ENCODE measurements around the gene SMG7.

The SMG7 gene

DNA sequence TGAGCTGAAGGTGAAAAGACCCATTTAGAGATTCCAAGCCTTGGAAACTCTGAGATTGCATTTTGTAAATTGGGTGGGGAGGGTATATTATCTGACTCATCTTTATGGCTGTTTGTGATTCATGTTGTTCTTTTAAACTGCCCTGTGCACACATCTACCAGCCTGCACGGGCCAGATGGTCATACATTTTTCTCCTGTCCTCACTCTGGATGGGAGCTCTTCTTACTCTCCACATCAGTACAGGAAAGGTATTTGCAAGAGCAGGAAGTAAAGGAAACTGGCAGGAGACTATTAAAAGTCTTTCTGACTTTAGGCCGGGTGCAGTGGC is 39.8 kb upstream of the SMG7 start:
- H3K27ac ChIP-seq, result no peak overlapping the region
- TF ChIP-seq, protein P1, sequence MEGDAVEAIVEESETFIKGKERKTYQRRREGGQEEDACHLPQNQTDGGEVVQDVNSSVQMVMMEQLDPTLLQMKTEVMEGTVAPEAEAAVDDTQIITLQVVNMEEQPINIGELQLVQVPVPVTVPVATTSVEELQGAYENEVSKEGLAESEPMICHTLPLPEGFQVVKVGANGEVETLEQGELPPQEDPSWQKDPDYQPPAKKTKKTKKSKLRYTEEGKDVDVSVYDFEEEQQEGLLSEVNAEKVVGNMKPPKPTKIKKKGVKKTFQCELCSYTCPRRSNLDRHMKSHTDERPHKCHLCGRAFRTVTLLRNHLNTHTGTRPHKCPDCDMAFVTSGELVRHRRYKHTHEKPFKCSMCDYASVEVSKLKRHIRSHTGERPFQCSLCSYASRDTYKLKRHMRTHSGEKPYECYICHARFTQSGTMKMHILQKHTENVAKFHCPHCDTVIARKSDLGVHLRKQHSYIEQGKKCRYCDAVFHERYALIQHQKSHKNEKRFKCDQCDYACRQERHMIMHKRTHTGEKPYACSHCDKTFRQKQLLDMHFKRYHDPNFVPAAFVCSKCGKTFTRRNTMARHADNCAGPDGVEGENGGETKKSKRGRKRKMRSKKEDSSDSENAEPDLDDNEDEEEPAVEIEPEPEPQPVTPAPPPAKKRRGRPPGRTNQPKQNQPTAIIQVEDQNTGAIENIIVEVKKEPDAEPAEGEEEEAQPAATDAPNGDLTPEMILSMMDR (IDR thresholded peaks at IDR 0.05), result no peak
- no peaks in the 10 kb centered on the region for H3K9me3 ChIP-seq
- peaks cover 59% of the 10 kb centered on the region for H3K27me3 ChIP-seq
- H3K4me1 ChIP-seq (ENCODE audit: control insufficient read depth in 1 of 2, insufficient read depth in 1 of 2, low read depth in 1 of 2, low read length in 1 of 2), result no peaks in the 10 kb centered on the region
- no peak overlapping the region for H3K4me3 ChIP-seq (ENCODE audit: low read depth in 1 of 2, low read length in 1 of 2)
- no peaks in the 10 kb centered on the region for H3K36me3 ChIP-seq

DNA sequence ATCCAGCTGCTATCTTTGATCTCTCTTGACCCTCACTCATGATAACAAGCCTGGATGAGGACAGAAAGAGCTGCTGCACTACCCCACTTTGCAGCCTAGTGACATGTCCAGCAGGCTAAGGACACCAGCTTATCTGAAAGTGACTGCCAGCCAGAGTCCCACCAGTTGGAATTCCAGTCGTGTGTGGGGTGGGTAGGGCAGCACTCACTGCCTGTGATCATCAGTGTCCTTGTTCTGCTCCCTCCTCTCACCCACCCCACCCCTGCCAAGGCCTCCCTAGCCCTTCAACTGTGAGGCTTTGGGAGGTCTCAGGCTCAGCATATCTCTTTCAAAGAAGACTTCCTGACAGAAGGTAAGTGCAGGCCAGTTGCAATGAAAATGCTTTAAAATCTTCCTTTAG is 38.6 kb upstream of the SMG7 start:
- no peaks in the 10 kb centered on the region for H3K9me3 ChIP-seq
- H3K27ac ChIP-seq, result no peak overlapping the region
- no peaks in the 10 kb centered on the region for H3K4me1 ChIP-seq (ENCODE audit: control insufficient read depth in 1 of 2, insufficient read depth in 1 of 2, low read depth in 1 of 2, low read length in 1 of 2)
- H3K36me3 ChIP-seq, result no peaks in the 10 kb centered on the region
- peaks cover 53% of the 10 kb centered on the region for H3K27me3 ChIP-seq
- TF ChIP-seq, protein P1 (IDR thresholded peaks at IDR 0.05), result no peak
- H3K4me3 ChIP-seq (ENCODE audit: low read depth in 1 of 2, low read length in 1 of 2), result no peak overlapping the region

DNA sequence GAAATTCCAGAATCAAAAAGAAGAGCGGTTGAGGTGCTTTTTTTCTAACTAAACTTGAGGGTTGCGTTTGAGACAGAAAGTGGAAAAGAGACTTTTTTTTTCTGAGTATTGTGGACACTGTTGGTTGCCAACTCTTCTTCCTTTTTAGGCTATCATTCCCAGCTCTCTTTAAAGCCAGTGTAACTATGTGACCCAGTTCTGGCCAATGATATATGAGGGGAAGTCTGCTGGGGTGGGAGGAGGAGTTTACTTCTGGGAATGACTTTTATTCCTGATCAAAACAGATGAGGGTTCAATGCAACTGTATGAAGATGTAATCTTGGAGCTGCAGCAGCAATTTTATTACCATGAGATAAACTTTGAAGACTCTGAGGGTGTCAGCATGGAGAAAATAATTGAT is 36.8 kb upstream of the SMG7 start:
- TF ChIP-seq, protein P1 (IDR thresholded peaks at IDR 0.05), result no peak
- Histone ChIP-seq H3K4me3 (ENCODE audit: low read depth in 1 of 2, low read length in 1 of 2) (no peak overlapping the region), H3K36me3 (no peaks in the 10 kb centered on the region), H3K27ac (no peak overlapping the region), H3K4me1 (ENCODE audit: control insufficient read depth in 1 of 2, insufficient read depth in 1 of 2, low read depth in 1 of 2, low read length in 1 of 2) (no peaks in the 10 kb centered on the region), H3K27me3 (peaks cover 55% of the 10 kb centered on the region), H3K9me3 (no peaks in the 10 kb centered on the region)

DNA sequence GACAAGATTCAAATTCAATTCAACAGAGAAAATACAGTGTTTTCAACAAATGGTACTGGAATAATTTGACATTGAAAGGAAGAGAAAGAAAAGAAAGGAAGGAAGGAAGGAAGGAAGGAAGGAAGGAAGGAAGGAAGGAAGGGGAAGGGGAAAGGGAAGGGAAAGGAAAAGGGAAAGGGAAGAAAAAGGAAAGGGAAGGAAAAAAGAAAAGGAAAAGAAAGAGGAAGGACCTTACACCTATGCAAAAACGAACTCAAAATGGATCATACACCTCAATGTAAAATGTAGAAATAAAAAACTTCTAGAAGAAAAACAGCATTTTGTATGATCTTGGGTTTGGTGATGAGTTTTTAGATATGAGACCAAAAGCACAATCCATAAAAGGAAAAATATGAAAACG is 34.2 kb upstream of the SMG7 start:
- Histone ChIP-seq H3K4me3 (ENCODE audit: low read depth in 1 of 2, low read length in 1 of 2) (no peak overlapping the region), H3K9me3 (no peaks in the 10 kb centered on the region), H3K27ac (no peak overlapping the region), H3K36me3 (no peaks in the 10 kb centered on the region), H3K27me3 (peaks cover 57% of the 10 kb centered on the region), H3K4me1 (ENCODE audit: control insufficient read depth in 1 of 2, insufficient read depth in 1 of 2, low read depth in 1 of 2, low read length in 1 of 2) (no peaks in the 10 kb centered on the region)
- TF ChIP-seq, protein P1 (IDR thresholded peaks at IDR 0.05), result no peak

DNA sequence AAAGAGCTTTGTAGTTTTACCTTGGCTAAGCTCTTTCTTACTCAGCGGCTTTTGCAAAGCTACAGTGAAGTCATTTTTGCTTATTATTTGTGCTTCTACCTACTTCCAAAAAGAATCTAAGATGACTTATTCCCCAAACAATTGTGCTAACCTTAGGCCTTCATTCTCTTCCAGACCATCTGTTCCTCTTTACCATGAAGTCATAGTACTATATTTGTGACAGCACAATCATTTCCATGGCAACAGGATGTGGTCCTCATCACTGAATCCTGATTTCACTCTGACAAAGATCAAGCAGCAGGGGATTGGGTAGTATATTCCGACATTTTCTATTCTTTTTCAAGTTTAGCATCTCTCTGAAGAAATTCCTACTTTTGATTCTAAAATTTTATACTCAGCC is 29.3 kb upstream of the SMG7 start:
- H3K4me3 ChIP-seq (ENCODE audit: low read depth in 1 of 2, low read length in 1 of 2), result no peak overlapping the region
- H3K9me3 ChIP-seq, result no peaks in the 10 kb centered on the region
- TF ChIP-seq, protein P1 (IDR thresholded peaks at IDR 0.05), result no peak
- no peak overlapping the region for H3K27ac ChIP-seq
- H3K4me1 ChIP-seq (ENCODE audit: control insufficient read depth in 1 of 2, insufficient read depth in 1 of 2, low read depth in 1 of 2, low read length in 1 of 2), result no peaks in the 10 kb centered on the region
- peaks cover 33% of the 10 kb centered on the region for H3K27me3 ChIP-seq
- no peaks in the 10 kb centered on the region for H3K36me3 ChIP-seq

DNA sequence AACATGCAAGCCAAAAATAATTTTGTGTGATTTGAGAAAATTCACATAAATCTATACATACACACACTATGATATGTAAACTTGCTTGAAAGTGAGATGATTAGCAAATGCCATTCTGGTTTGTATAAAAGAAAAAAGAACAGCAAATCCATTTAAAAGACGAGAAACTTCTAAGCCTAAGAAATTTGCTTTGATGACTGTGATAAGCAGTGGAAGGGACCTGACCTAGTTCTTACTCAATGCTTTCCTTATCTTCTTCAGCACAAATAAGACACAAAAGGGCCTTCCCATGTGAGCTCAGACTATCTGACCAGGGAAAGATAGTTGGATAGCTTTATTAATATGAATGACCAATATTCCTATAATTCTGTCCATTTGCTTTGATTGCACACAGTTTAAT is 28.8 kb upstream of the SMG7 start:
- H3K9me3 ChIP-seq, result no peaks in the 10 kb centered on the region
- TF ChIP-seq, protein P1 (IDR thresholded peaks at IDR 0.05), result no peak
- H3K27me3 ChIP-seq, result peaks cover 32% of the 10 kb centered on the region
- H3K36me3 ChIP-seq, result no peaks in the 10 kb centered on the region
- H3K27ac ChIP-seq, result no peak overlapping the region
- H3K4me1 ChIP-seq (ENCODE audit: control insufficient read depth in 1 of 2, insufficient read depth in 1 of 2, low read depth in 1 of 2, low read length in 1 of 2), result no peaks in the 10 kb centered on the region
- no peak overlapping the region for H3K4me3 ChIP-seq (ENCODE audit: low read depth in 1 of 2, low read length in 1 of 2)
